GM21576 (cell line): ENCODE results near the gene CDK6.

Experiments used
- ATAC-seq: cut with Tn5 transposase; IDR thresholded peaks from one replicate; pipeline ENCODE4 v1.9.1; 2021; ENCODE audit warnings: mild to moderate bottlenecking, moderate library complexity; ENCODE audit not compliant: unreplicated experiment

Gene CDK6

DNA sequence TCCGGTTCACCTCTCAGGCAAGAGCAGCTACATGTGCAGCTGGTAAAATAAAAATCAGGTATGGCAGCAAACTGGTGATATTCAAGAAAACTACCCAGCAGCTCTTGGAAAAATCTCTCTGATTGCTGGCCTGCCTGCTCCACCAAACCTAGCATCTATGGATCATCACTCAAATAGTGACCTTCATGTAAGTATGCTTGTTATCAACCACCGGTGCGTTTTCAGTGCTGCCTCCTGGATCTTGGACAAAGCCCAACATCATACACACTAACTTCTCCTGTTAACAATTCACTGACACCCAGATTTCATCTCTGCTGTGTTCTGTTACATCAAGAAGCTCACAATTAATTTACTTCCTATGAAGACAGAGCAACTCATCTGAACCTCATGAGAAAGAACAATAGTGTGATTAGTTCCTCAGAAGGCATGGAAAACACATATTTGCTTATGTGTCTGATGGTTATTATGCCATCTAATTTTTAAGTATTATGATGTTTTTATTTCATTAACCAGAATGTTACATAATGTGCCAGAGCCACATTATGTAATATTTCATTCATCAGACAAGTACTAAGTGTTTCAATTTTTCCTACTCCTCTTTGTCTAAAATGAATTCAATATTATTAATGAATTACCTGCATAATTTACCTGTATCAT, 8.8 kb downstream of the CDK6 start:
- ATAC-seq = no peak

DNA sequence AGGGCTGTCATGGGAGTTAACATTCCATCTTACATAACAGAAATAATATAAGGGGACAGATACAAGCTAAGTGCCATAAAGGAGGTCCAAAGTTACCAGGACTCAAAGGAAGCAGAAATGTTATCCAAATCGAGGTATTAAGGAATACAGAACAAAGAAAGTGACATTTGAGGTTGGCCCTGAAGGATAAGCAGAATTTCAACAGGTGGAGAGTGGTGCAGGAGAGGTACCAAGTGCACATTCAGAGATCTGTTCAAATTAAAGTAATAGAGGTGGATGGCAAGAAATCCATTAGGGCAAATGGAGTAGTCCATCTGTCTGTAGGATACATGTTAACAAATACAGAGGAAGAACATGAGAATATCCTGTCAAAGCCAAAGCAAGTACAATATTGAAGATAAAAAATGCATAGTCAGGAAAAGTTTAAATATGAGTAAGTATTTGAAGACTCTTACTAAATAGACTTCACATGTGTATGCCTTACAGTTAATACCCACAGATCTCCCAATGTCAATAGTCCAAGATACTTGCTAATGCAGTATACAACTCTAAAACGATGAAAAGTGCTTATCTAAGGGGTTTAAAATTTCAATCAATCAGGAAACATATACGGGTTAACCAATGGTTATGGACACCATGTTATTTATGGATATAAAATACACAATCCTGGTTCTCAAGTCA, 10.0 kb downstream of the CDK6 start:
- ATAC-seq = no peak

DNA sequence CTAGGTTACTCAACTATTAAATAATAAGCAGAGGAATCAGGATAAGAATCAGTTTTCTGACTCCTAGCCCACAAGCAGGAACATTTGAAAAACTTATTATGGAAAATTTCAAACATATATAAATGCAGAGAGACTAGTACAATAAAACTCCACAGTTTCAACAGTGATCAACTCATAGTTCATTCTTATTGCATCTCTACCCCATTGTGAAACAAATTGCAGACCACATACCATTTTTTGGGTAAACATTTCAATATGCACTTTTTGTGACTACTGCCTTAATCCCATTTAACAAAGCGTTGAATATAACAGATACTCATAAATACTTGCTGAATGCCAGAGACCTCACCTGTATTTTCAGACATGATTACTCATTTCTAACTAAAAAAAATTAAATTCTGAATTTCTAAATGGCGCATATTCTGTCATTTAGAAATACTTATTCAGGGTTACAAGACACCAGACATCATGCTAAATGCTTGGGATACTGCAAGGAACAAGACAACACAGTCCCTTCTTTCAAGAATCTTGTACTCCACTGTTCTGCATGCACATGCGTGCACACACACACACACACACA, 11.4 kb downstream of the CDK6 start:
- no peak for ATAC-seq

DNA sequence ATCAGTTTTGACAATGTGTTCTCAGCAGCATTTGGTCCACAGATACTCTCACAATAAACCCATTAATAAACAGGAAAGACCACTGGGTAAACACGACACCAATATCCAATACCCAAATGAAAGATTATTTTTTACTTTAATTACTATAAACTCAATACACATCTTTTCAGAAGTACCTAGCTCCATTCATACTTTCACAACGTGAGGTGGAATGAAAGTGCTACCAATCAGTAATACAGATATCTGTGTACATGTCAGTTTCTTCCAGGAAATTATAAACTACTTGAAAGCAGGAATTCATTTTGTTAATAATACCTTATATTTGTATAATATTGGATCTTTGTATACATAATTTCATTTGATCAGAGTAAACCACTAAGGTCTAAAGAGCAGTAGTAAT, 11.9 kb downstream of the CDK6 start:
- no peak for ATAC-seq

DNA sequence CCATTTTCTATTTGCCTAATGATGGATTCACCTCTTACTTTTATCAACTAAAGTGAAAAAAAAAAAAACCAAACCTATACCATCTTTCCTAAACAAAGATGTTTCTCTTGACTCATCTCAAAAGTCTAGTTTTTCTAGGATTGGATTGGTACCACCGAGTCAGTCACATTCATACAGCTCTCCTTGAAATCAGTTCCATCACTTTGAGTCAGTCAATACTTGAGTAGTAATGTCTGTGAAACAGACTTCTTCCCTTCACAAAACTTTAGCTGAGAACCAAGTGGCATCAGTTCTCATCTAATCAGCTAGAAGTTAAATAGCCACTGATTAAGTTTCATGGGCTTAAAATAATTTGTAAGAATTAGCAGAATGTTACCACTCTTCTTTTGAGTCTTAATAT, 13.3 kb downstream of the CDK6 start:
- no peak for ATAC-seq

DNA sequence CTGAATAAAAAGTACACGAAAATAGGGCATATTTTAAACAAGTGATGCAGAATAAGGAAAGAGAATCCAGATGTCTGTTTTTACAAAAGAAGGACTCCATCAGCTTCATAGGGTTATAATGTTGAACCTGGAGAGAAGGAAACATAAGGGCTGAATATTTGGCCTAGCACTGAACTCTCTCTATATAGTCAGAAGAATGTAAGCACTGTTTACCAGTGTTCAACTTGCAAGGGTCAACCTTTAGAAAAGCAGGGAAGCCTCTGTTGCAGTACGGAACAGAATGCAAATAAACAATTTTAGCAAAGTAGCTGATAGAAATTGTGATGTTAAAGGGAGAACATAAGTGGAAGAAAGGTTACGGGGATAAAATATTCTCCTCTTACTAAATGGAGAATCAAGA, 16.2 kb downstream of the CDK6 start:
- ATAC-seq = no peak

DNA sequence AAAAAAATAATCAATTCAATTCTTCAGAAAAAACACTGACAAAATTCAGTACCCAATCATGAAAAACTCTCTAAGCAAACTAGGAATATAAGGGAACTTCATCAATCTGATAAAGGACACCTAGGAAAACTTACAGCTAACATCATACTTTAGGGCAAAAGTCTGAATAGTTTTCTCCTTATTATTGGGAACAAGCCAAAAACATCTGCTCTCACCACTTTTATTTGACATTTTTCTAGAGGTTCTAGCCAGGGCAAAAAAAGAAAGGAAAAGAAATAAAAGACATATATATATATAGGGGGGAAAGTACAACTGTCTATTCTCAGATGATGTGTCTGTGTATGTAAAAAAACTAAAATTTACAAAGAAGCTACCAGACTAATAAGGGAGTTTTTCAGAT, 19.0 kb downstream of the CDK6 start:
- ATAC-seq = no peak

DNA sequence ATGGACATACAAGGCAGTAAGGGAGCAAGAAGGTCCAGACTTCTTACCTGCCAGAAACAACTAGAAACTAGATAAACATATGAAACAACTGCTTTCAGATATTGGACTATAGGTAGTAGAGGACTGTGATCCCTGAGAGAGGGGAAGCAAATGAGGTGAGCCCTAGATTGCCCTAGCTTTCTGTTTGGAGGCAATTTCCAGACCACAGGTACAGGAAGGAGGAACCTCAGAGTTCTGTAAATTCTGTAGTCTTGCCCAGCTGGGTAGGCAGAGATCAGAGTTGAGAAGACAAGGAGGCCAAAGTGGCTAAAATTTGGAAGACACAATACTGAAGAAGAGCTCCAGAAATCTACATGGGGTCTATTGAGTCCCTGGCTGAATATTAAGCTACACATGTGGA, 21.0 kb downstream of the CDK6 start:
- ATAC-seq = peak; percentile 30

DNA sequence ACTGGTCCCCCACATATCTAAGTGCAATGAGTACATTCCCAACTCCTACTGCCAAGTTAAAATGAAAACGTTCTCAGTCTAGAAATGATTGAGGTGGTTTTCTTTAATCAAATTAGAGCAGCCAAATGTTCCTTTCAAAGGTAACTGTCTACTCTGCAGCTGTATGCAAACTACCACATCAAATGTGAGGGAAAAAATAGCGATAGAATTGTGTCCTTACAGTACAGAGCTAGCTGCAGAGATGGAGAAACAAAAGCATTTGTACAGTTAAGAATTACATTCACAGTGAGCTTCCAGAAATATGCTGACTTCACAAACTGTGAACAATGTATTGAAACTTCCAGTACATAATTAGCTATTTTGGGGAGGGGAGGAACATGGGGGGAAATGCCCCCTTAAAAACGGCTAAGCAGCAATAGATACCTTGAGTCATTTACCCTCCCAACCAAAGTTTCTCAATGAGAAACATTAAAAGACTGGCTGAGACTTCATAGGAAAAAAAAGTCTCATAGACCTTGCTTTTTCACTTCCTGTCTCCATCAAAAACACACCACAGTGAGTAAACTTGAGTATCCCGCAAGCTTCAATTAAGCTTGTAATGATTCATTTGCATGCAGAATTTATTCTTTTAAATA, 22.9 kb downstream of the CDK6 start:
- ATAC-seq = peak; percentile 44

DNA sequence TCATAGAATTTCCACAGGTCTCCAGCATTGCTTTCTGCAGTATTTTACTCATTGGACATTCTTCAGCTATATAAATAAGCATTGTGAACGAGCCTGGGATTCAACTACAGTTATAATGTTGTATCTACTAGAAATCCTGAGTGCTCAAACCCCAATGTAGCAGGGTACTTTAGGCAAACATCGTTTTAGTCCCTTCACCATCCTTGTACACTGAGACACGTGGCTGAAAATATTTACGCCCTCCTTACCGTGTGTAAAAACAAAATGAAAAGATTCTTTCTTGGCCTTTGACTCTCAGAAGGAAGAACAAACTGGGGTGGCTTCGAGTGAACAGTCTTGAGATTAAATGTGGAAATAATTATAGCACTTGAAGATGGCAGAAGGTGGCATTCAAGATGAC, 25.2 kb downstream of the CDK6 start:
- ATAC-seq = no peak

DNA sequence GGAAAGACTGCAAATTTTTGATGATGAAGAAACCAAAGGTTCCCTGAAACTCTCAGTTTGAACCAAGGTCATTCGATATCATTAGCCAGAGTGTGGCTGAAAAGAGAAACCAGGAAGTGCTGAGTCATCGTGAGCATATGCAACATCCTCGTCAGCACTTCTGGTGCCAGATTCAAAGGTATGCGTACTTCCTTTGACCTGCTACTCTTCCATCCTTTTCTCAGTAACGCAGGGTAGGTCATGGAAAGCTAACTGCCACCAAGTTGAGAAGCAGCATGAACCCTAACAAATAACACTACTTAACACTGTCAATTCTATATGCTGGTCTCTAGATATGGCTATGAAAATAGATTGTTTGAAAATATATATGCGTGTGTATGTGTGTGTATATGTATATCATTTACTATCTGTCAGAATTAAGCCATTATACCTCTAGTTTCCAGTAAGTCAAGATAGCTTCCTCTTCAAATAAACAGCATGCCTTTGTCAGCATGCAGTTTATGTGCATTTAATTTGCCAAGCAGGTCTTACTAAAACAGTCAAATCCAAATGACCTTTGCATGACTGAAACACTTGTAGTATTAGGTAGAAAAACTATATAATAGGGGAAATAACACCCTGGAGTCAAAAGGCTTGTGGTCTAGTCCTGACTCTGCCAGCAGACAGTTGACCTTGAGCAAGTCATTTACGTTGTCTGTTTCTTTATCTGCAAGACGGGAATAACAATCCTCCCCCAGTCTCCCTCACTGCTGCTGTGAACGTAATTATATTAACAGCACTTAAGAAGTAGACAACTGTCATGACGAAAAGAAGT, 26.4 kb downstream of the CDK6 start:
- ATAC-seq = peak; percentile 83

DNA sequence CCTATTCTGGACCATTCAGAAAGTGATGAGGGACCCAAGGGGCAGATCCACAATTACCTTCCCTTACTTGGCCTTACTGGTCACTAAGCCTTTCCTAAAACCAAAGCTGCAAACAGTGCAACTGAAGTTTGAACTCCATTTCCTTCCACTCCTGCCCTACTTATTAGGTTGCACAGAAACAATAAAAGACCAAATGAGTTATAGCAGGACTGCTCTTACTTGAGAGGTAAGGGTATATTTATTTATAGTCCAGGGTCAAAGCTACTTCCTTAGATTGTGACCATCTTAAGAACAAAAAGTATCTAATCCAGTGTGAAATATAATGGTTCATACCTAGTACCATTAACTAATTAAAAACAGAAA, 27.0 kb downstream of the CDK6 start:
- ATAC-seq = peak; percentile 11

DNA sequence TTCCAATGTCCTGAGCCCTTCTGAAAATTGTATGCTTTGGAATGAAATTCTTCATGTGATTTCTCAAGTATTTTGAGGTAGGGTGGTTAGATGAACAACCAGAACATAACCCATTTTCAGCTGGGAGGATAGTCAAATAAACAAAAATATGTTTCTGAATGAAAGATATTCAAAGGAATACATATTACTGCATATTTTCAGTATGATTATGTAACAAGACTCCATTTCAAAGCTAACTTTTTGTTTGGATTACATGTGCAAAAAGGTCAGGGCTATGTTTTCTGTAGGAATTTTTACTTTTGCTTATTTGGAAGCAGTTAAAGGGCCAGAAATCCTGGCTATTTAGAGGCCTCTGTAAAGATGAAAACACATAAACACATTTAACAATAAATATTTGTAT, 27.7 kb downstream of the CDK6 start:
- no peak for ATAC-seq

DNA sequence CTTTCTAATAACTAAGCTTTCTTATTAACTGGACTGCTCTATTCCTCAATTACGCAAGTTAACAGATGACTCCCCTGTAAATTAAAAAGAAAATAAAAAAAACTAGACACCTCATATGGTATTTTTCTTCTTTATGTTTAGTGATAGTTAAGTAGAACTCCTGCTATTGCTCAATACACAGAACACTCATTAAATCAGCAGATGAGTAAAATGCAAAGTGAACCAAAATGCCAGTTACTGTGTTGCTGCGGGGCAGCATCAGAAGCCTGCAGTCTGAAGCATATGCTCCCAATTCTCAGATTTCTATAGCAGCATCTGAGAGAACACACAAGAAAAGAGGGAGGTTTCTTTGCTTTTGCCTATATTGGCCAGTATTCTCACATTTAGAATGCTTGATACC, 28.4 kb downstream of the CDK6 start:
- no peak for ATAC-seq

DNA sequence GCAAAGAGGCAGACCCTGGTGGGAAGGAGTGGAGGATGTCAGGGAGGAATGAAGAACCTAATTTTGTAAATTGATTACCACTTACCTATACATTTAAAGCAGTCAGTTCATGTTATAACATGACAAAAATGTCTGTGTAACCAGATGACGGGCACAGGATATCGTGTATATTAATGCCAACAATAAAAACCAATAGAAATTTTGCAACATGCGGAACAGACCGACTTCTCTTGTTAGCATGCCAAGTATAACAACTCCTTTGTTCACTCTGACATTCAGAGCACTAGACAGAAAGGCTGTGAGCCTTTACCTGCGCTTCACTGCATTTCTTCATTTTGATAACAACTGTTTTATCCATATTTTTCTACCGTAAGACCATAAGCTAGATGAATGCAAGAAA, 29.9 kb downstream of the CDK6 start:
- no peak for ATAC-seq

DNA sequence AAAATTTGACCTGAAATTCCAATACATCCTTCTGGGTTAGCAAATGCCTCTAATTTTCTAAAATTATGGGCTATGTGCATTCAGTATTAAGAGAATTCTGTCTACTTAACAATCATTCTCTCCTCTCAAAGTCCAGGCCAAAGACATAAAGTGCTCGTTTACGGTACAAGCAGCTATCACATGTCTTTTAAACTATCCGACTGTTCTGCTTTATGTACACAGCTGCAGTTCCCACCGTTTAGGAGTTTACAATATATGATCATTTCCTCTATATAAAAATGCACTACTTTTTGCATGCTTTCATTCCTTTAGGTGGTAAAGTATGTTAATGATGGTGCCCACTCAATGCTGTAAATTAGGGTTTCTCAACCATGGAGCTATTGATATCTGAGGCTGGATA, 34.0 kb downstream of the CDK6 start:
- no peak for ATAC-seq

DNA sequence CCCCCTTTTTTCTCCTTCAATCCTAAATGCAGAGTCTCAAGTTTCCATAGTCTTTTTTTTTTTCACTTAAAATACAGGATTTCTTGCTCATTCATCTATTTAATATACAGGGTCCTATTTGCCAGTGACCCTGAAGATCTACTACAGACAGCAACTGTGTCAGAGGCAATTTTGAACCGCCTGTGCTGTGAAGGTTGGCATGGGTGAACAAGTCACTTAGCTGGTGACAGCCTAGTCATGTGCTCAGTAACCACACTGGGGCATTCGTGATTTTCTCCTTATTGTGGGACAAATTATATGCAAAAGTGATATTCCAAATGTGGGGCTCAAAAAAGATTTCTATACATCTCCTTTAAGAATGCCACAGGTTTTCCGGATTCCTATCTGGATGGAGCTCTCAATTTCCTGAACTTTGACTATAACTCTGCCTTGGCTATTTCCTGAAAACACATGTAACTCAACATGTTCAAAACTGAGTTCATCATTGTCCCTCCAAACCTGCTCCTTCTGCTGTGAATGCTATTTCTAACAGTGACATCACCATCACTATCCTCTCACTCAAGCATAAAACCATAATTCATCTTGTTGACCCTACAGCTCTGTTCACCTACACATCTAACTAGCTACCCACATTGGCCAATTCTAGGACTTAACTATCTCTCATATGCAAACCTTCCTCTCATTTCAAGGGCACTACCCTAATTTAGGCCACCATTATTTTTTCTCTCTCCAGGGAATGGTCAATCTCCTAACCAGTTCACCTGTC, 36.7 kb downstream of the CDK6 start:
- ATAC-seq = no peak

DNA sequence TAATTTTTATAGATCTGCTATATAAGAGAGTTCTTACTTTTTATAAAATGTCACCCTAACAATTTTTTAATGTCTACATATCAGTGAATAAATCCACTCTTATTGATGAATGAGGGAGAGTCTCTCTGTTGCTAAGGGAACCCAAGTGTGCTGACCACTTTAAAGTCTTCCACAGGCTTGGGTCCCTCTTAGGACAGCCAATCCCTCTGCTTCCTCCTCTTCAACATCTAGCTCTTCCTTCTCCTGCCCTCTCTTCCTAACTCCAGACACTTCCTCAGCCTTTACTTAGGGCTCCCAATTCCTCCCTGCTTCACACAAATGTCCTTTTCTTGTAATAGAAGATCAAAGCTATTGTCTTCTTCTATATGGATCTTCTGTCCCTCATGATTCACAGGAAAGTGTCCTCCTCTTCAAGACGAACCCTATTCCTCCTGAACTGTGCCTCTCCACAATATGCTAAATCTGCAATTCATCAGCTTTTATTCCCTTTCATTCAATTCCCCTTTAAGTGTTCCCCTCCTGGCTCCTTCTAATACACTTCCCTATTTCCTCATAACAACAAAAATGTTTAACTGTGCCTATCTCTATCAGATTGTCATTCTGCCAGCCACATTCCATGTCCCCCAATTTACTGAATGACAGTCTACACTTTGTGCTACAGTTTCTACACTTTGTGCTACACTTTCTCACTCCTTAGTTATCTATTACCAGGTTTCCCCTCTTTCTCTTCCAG, 37.7 kb downstream of the CDK6 start:
- ATAC-seq = no peak

DNA sequence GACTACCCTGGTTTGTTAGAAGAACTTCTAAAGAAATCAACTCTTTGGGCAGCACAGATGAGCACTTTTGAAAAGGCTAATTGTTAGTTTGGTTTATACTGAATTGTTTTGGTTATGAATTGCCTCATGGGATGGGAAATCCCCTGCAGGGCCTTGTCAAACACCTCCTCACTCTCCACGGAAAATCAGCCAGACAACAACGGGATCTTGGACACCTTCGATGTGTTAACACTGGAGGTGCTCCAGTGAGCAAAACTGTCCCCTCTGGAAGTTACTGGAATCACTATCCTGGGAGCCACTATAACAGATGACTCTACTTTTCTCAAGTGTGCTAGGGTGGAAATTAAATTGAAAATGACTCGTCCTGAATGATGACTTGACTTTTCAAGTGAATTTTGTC, 38.7 kb downstream of the CDK6 start:
- no peak for ATAC-seq

DNA sequence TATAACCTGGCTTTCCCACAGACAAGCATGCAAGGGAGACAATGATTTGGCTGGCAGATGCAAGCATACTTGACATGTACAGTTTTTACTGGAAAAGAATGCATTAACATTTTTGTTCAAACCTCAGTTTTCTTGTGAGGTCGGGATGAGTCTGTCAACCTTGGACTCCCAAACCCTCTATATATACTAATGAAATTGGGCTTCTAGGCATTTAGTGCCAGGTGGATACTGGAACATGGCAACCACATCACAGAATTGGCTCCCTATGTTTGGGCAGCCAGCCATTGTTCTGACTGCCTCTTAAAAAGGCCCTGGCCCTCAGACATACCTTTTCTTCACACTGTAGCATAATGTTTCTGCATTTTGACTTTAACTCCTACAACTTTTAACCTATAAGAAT, 39.1 kb downstream of the CDK6 start:
- ATAC-seq = no peak
